ENCODE data around the gene OR1J1.

Gene OR1J1

GRCh38 chr9:122446819-122447484, 30.8 kb downstream of the OR1J1 start:
- no peak for DNase-seq (ENCODE audit: low read depth in 4 of 4, low spot score in 1 of 4)

GRCh38 chr9:122445155-122445749, 32.5 kb downstream of the OR1J1 start:
- DNase-seq (ENCODE audit: low read depth in 4 of 4, low spot score in 1 of 4) = no peak

GRCh38 chr9:122444041-122444733, 33.5 kb downstream of the OR1J1 start:
- no peak for DNase-seq (ENCODE audit: low read depth in 4 of 4, low spot score in 1 of 4)

- DNase-seq (ENCODE audit: low read depth in 4 of 4, low spot score in 1 of 4) = no peak
These were observed 35.2 kb downstream of the OR1J1 start for GRCh38 chr9:122442568-122442967.

All from stimulated activated CD4-positive, alpha-beta T cell treated with anti-CD3 and anti-CD28 coated beads, Interleukin-1b, Interleukin-23, amount 100 ng/mL, for 24 hours (primary cell).